OCI-LY1 (cell line): Measurements from ENCODE around the gene PARN.

Experiments
- H2AFZ ChIP-seq: fragments of 200-600 bp; sonication (generic), shearing (Covaris generic); 2 replicates; pipeline ENCODE4 v1.6.0; 2014; ENCODE audit warnings: antibody characterized with exemption, mild to moderate bottlenecking, low read length
- H3F3A ChIP-seq: fragments of 200-600 bp; sonication (generic), shearing (Covaris generic); 2 replicates; pipeline ENCODE4 v1.6.0; 2014; ENCODE audit warnings: mild to moderate bottlenecking, antibody characterized with exemption, low read length, moderate library complexity; ENCODE audit not compliant: insufficient read depth
- H3K27ac ChIP-seq: fragments of 200-600 bp; sonication (generic); 2 replicates; pipeline ENCODE4 v1.5.1; 2014; ENCODE audit warnings: low read length, mixed run types, mild to moderate bottlenecking, low read depth; ENCODE audit not compliant: poor library complexity, severe bottlenecking
- H3K27me3 ChIP-seq: fragments of 200-600 bp; sonication (generic); 2 replicates; pipeline ENCODE4 v1.6.0; 2014; ENCODE audit warnings: antibody characterized with exemption, mild to moderate bottlenecking, low read length, moderate library complexity; ENCODE audit not compliant: insufficient read depth
- H3K36me3 ChIP-seq: fragments of 200-600 bp; sonication (generic); 2 replicates; pipeline ENCODE4 v1.6.1; 2014; ENCODE audit warnings: mild to moderate bottlenecking, antibody characterized with exemption, low read length, moderate library complexity, mixed read lengths; ENCODE audit not compliant: insufficient read depth
- H3K4me1 ChIP-seq: fragments of 200-600 bp; sonication (generic); 2 replicates; pipeline ENCODE4 v1.5.1; 2014; ENCODE audit warnings: mild to moderate bottlenecking, low read length, moderate library complexity; ENCODE audit not compliant: insufficient read depth, severe bottlenecking
- H3K4me2 ChIP-seq: fragments of 200-600 bp; sonication (generic), shearing (Covaris generic); 2 replicates; pipeline ENCODE4 v1.6.1; 2014; ENCODE audit warnings: low read length
- H3K4me3 ChIP-seq: fragments of 200-600 bp; sonication (generic); 2 replicates; pipeline ENCODE4 v1.5.1; 2014; ENCODE audit warnings: low read length, low read depth, mild to moderate bottlenecking, mixed read lengths; ENCODE audit not compliant: poor library complexity, severe bottlenecking
- H3K79me2 ChIP-seq: fragments of 200-600 bp; shearing (Covaris generic); 2 replicates; pipeline ENCODE4 v1.6.1; 2016; ENCODE audit warnings: mixed run types, low read length, mixed read lengths; ENCODE audit not compliant: insufficient read depth
- H3K9ac ChIP-seq: fragments of 200-600 bp; sonication (generic), shearing (Covaris generic); 2 replicates; pipeline ENCODE4 v1.6.1; 2014; ENCODE audit warnings: mild to moderate bottlenecking, low read length, mixed read lengths
- H3K9me2 ChIP-seq: fragments of 200-600 bp; sonication (generic), shearing (Covaris generic); 2 replicates; pipeline ENCODE4 v1.6.1; 2014; ENCODE audit warnings: low read depth, mild to moderate bottlenecking, low read length, mixed read lengths
- H3K9me3 ChIP-seq: fragments of 200-600 bp; shearing (Covaris generic); 2 replicates; pipeline ENCODE4 v1.6.1; 2014; ENCODE audit warnings: low read length, mixed read lengths
- H4K20me1 ChIP-seq: fragments of 200-600 bp; sonication (generic), shearing (Covaris generic); 2 replicates; pipeline ENCODE4 v1.6.0; 2016; ENCODE audit warnings: mild to moderate bottlenecking, low read length; ENCODE audit not compliant: insufficient read depth
- CTCF ChIP-seq: fragments of 200-600 bp; sonication (generic), shearing (Covaris generic); IDR thresholded peaks from 2 replicates; pipeline ENCODE4 v1.5.1; 2017; ENCODE audit warnings: mild to moderate bottlenecking, antibody characterized with exemption, low read length, moderate library complexity, mixed read lengths
- EZH2 ChIP-seq: fragments of 200-600 bp; sonication (generic), shearing (Covaris generic); IDR thresholded peaks from 2 replicates; pipeline ENCODE4 v1.8.0; 2017; ENCODE audit warnings: borderline replicate concordance, mixed run types, mild to moderate bottlenecking, antibody characterized with exemption, low read length, moderate library complexity, mixed read lengths

PARN gene

GRCh38 chr16:14438256-14438655 lies 191.8 kb downstream of the PARN start:
- Histone ChIP-seq H3K36me3 (peaks cover 28% of the 10 kb centered on the region), H4K20me1 (no peaks in the 10 kb centered on the region), H3K9me3 (no peaks in the 10 kb centered on the region), H2AFZ (no peak overlapping the region), H3K9ac (no peak overlapping the region), H3K4me2 (no peak overlapping the region), H3K9me2 (no peaks in the 10 kb centered on the region), H3F3A (no peaks in the 10 kb centered on the region), H3K27ac (no peak overlapping the region), H3K4me3 (no peak overlapping the region), H3K79me2 (no peaks in the 10 kb centered on the region), H3K4me1 (no peaks in the 10 kb centered on the region), H3K27me3 (no peaks in the 10 kb centered on the region)
- TF ChIP-seq CTCF (no peak), EZH2 (no peak)

- TF ChIP-seq EZH2 = no peak
- no peak for TF ChIP-seq CTCF
- no peaks in the 10 kb centered on the region for H3K79me2 ChIP-seq
- no peak overlapping the region for H3K9ac ChIP-seq
- no peaks in the 10 kb centered on the region for H4K20me1 ChIP-seq
- no peaks in the 10 kb centered on the region; the same call in 1 of the 2 replicates for H3K9me3 ChIP-seq
- H3K27me3 ChIP-seq = no peaks in the 10 kb centered on the region
- H3K9me2 ChIP-seq = no peaks in the 10 kb centered on the region
- H2AFZ ChIP-seq = no peak overlapping the region
- H3K4me2 ChIP-seq = no peak overlapping the region
- H3K27ac ChIP-seq = no peak overlapping the region
- H3K4me3 ChIP-seq = no peak overlapping the region
- H3K36me3 ChIP-seq = peaks cover 31% of the 10 kb centered on the region
- H3K4me1 ChIP-seq = no peaks in the 10 kb centered on the region
- H3F3A ChIP-seq = no peaks in the 10 kb centered on the region
These were observed 192.6 kb downstream of the PARN start for GRCh38 chr16:14437426-14437825.

GRCh38 chr16:14436401-14436955 lies 193.6 kb downstream of the PARN start:
- no peak overlapping the region for H2AFZ ChIP-seq
- no peaks in the 10 kb centered on the region for H3K4me1 ChIP-seq
- no peaks in the 10 kb centered on the region for H4K20me1 ChIP-seq
- no peaks in the 10 kb centered on the region for H3K9me2 ChIP-seq
- TF ChIP-seq CTCF (no peak), EZH2 (no peak)
- no peak overlapping the region for H3K27ac ChIP-seq
- no peaks in the 10 kb centered on the region for H3K79me2 ChIP-seq
- H3F3A ChIP-seq = no peaks in the 10 kb centered on the region
- H3K36me3 ChIP-seq = peaks cover 31% of the 10 kb centered on the region
- H3K9me3 ChIP-seq = no peaks in the 10 kb centered on the region; the same call in 1 of the 2 replicates
- H3K27me3 ChIP-seq = no peaks in the 10 kb centered on the region
- H3K9ac ChIP-seq = no peak overlapping the region
- no peak overlapping the region for H3K4me3 ChIP-seq
- no peak overlapping the region for H3K4me2 ChIP-seq
